HEK293 (cell line): ENCODE data around the gene PEX11G.
A peak's percentile ranks its signal among the peaks of the same experiment; 100 is the strongest.

Experiments
- CTCF ChIA-PET: fragments of 350-600 bp; formaldehyde crosslinking; extraction: SDS; loops from one replicate; lab custom pipeline; 2021; ENCODE audit warnings: antibody characterized with exemption; lab: Yijun Ruan, JAX
- POLR2A ChIA-PET: fragments of 300-600 bp; formaldehyde crosslinking; extraction: SDS; loops from one replicate; lab custom pipeline; 2020; ENCODE audit warnings: antibody characterized with exemption, inconsistent platforms; lab: Yijun Ruan, JAX
- H3K27ac ChIP-seq: fragments of 200-500 bp; sonication (Bioruptor generic); 2 replicates; pipeline ENCODE4 v1.5.1; 2014; ENCODE audit warnings: low read depth, low read length, control low read depth, inconsistent platforms; ENCODE audit errors: extremely low read depth
- H3K36me3 ChIP-seq, 2 experiments: fragments of 200-500 bp in 1 of 2; sonication (Bioruptor generic) in 1 of 2; 1 replicate in 1 of 2; 2 replicates in 1 of 2; pipeline ENCODE4 v1.5.1; 2014 to 2017; ENCODE audit warnings: inconsistent platforms in 2 of 2, low read length in 2 of 2; ENCODE audit not compliant: control insufficient read depth in 2 of 2, insufficient read depth in 1 of 2
- H3K4me1 ChIP-seq: fragments of 200-500 bp; sonication (Bioruptor generic); 2 replicates; pipeline ENCODE4 v1.5.1; 2014; ENCODE audit warnings: mild to moderate bottlenecking, low read length, inconsistent platforms; ENCODE audit not compliant: control insufficient read depth, insufficient read depth
- H3K4me3 ChIP-seq: 2 replicates; pipeline ENCODE4 v1.5.1; 2011; ENCODE audit warnings: low read depth, mild to moderate bottlenecking, control low read depth, low read length, moderate library complexity
- H3K9me3 ChIP-seq: fragments of 200-500 bp; sonication (Bioruptor generic); 2 replicates; pipeline ENCODE4 v1.5.1; 2014; ENCODE audit warnings: low read depth, low read length, inconsistent platforms; ENCODE audit not compliant: control insufficient read depth, insufficient read depth
- EGR2 ChIP-seq: fragments of 450-650 bp; formaldehyde crosslinking; IDR thresholded peaks from 2 replicates; pipeline ENCODE4 v1.5.1; 2016; ENCODE audit warnings: low read depth, missing biosample characterization, missing genetic modification characterization
- GLIS2 ChIP-seq: fragments of 450-650 bp; formaldehyde crosslinking; IDR thresholded peaks from 2 replicates; pipeline ENCODE4 v1.5.1; 2016; ENCODE audit warnings: missing biosample characterization, missing genetic modification characterization
- HOXC10 ChIP-seq: sonication (generic); formaldehyde crosslinking; IDR thresholded peaks from 2 replicates; pipeline ENCODE4 v1.8.1; 2023; ENCODE audit warnings: mild to moderate bottlenecking, missing genetic modification reagents
- SALL2 ChIP-seq: fragments of 450-650 bp; formaldehyde crosslinking; IDR thresholded peaks from 2 replicates; pipeline ENCODE4 v1.5.0; 2017; ENCODE audit warnings: missing biosample characterization, mild to moderate bottlenecking, missing genetic modification characterization, borderline replicate concordance
- SETDB1 ChIP-seq: IDR thresholded peaks from one replicate; pipeline ENCODE4 v1.6.1; 2017; ENCODE audit warnings: mild to moderate bottlenecking, low read length, moderate library complexity, mixed read lengths; ENCODE audit not compliant: insufficient read length
- WT1 ChIP-seq: fragments of 450-650 bp; formaldehyde crosslinking; IDR thresholded peaks from 2 replicates; pipeline ENCODE4 v1.5.1; 2016; ENCODE audit warnings: missing biosample characterization, missing genetic modification characterization
- ZFHX2 ChIP-seq: fragments of 450-650 bp; formaldehyde crosslinking; conservative IDR thresholded peaks from 2 replicates; pipeline ENCODE4 v1.5.1; 2016; ENCODE audit warnings: missing biosample characterization, missing genetic modification characterization
- ZNF114 ChIP-seq: fragments of 450-650 bp; formaldehyde crosslinking; IDR thresholded peaks from 2 replicates; pipeline ENCODE4 v1.5.0; 2017; ENCODE audit warnings: missing biosample characterization, missing genetic modification characterization
- ZNF140 ChIP-seq: fragments of 450-650 bp; formaldehyde crosslinking; IDR thresholded peaks from 2 replicates; pipeline ENCODE4 v1.5.1; 2016; ENCODE audit warnings: missing biosample characterization, missing genetic modification characterization
- ZNF174 ChIP-seq: fragments of 450-650 bp; formaldehyde crosslinking; IDR thresholded peaks from 2 replicates; pipeline ENCODE4 v1.5.0; 2017; ENCODE audit warnings: missing biosample characterization, mild to moderate bottlenecking, missing genetic modification characterization
- ZNF24 ChIP-seq: fragments of 450-650 bp; formaldehyde crosslinking; IDR thresholded peaks from 2 replicates; pipeline ENCODE4 v1.5.1; 2016; ENCODE audit warnings: missing biosample characterization, missing genetic modification characterization
- ZNF26 ChIP-seq: fragments of 450-650 bp; formaldehyde crosslinking; IDR thresholded peaks from 2 replicates; pipeline ENCODE4 v1.5.1; 2016; ENCODE audit warnings: missing biosample characterization, missing genetic modification characterization
- ZNF266 ChIP-seq: fragments of 450-650 bp; formaldehyde crosslinking; IDR thresholded peaks from 2 replicates; pipeline ENCODE4 v1.5.1; 2016; ENCODE audit warnings: missing biosample characterization, missing genetic modification characterization, low read depth
- ZNF324 ChIP-seq: fragments of 450-650 bp; formaldehyde crosslinking; IDR thresholded peaks from 2 replicates; pipeline ENCODE4 v1.5.1; 2016; ENCODE audit warnings: missing biosample characterization, missing genetic modification characterization
- ZNF335 ChIP-seq: fragments of 450-650 bp; formaldehyde crosslinking; conservative IDR thresholded peaks from 2 replicates; pipeline ENCODE4 v1.5.1; 2016; ENCODE audit warnings: missing biosample characterization, missing genetic modification characterization
- ZNF354C ChIP-seq: fragments of 450-650 bp; formaldehyde crosslinking; IDR thresholded peaks from 2 replicates; pipeline ENCODE4 v1.5.1; 2016; ENCODE audit warnings: missing biosample characterization, missing genetic modification characterization, low read depth, borderline replicate concordance
- ZNF366 ChIP-seq: fragments of 450-650 bp; formaldehyde crosslinking; conservative IDR thresholded peaks from 2 replicates; pipeline ENCODE4 v1.5.1; 2016; ENCODE audit warnings: missing biosample characterization, missing genetic modification characterization
- ZNF394 ChIP-seq: fragments of 450-650 bp; formaldehyde crosslinking; IDR thresholded peaks from 2 replicates; pipeline ENCODE4 v1.5.1; 2016; ENCODE audit warnings: missing biosample characterization, missing genetic modification characterization, mild to moderate bottlenecking, moderate library complexity, borderline replicate concordance
- ZNF449 ChIP-seq: fragments of 450-650 bp; formaldehyde crosslinking; IDR thresholded peaks from 2 replicates; pipeline ENCODE4 v1.5.1; 2017; ENCODE audit warnings: missing biosample characterization, mild to moderate bottlenecking, missing genetic modification characterization, moderate library complexity
- ZNF48 ChIP-seq: fragments of 450-650 bp; formaldehyde crosslinking; IDR thresholded peaks from 2 replicates; pipeline ENCODE4 v1.5.1; 2016; ENCODE audit warnings: missing biosample characterization, missing genetic modification characterization
- ZNF521 ChIP-seq: fragments of 450-650 bp; formaldehyde crosslinking; IDR thresholded peaks from 2 replicates; pipeline ENCODE4 v1.5.1; 2017; ENCODE audit warnings: missing biosample characterization, mild to moderate bottlenecking, missing genetic modification characterization
- ZNF571 ChIP-seq: fragments of 450-650 bp; formaldehyde crosslinking; IDR thresholded peaks from 2 replicates; pipeline ENCODE4 v1.5.0; 2017; ENCODE audit warnings: missing biosample characterization, missing genetic modification characterization
- ZNF610 ChIP-seq: fragments of 450-650 bp; formaldehyde crosslinking; IDR thresholded peaks from 2 replicates; pipeline ENCODE4 v1.5.1; 2016; ENCODE audit warnings: missing biosample characterization, missing genetic modification characterization, borderline replicate concordance
- ZNF621 ChIP-seq: fragments of 450-650 bp; formaldehyde crosslinking; IDR thresholded peaks from 2 replicates; pipeline ENCODE4 v1.5.1; 2017; ENCODE audit warnings: missing biosample characterization, missing genetic modification characterization
- ZNF623 ChIP-seq: fragments of 450-650 bp; formaldehyde crosslinking; IDR thresholded peaks from 2 replicates; pipeline ENCODE4 v1.5.1; 2016; ENCODE audit warnings: missing biosample characterization, missing genetic modification characterization
- ZNF626 ChIP-seq: fragments of 450-650 bp; sonication (Bioruptor Pico); formaldehyde crosslinking; IDR thresholded peaks from 2 replicates; pipeline ENCODE4 v1.5.1; 2018; ENCODE audit warnings: missing biosample characterization, missing genetic modification characterization, inconsistent platforms
- ZNF660 ChIP-seq: fragments of 450-650 bp; IDR thresholded peaks from 2 replicates; pipeline ENCODE4 v1.5.1; 2018; ENCODE audit warnings: missing biosample characterization, mild to moderate bottlenecking, missing genetic modification characterization
- ZNF664 ChIP-seq: fragments of 450-650 bp; formaldehyde crosslinking; IDR thresholded peaks from 2 replicates; pipeline ENCODE4 v1.5.1; 2016; ENCODE audit warnings: missing biosample characterization, missing genetic modification characterization
- ZNF677 ChIP-seq: fragments of 450-650 bp; IDR thresholded peaks from 2 replicates; pipeline ENCODE4 v1.5.0; 2018; ENCODE audit warnings: missing biosample characterization, mild to moderate bottlenecking, missing genetic modification characterization, moderate library complexity
- ZNF701 ChIP-seq: fragments of 450-650 bp; formaldehyde crosslinking; IDR thresholded peaks from 2 replicates; pipeline ENCODE4 v1.5.1; 2016; ENCODE audit warnings: missing biosample characterization, missing genetic modification characterization
- ZNF704 ChIP-seq: fragments of 450-650 bp; formaldehyde crosslinking; IDR thresholded peaks from 2 replicates; pipeline ENCODE4 v1.5.1; 2016; ENCODE audit warnings: missing biosample characterization, missing genetic modification characterization
- ZNF776 ChIP-seq: fragments of 450-650 bp; formaldehyde crosslinking; IDR thresholded peaks from 2 replicates; pipeline ENCODE4 v1.5.0; 2017; ENCODE audit warnings: missing biosample characterization, missing genetic modification characterization, borderline replicate concordance
- ZNF777 ChIP-seq: fragments of 450-650 bp; formaldehyde crosslinking; IDR thresholded peaks from 2 replicates; pipeline ENCODE4 v1.5.1; 2017; ENCODE audit warnings: missing biosample characterization, missing genetic modification characterization, borderline replicate concordance
- TF ChIP-seq, protein P1 (sequence below): fragments of 450-650 bp; formaldehyde crosslinking; IDR thresholded peaks from 2 replicates; pipeline ENCODE4 v1.5.1; 2016; ENCODE audit warnings: missing biosample characterization, missing genetic modification characterization, low read depth

The PEX11G gene

DNA sequence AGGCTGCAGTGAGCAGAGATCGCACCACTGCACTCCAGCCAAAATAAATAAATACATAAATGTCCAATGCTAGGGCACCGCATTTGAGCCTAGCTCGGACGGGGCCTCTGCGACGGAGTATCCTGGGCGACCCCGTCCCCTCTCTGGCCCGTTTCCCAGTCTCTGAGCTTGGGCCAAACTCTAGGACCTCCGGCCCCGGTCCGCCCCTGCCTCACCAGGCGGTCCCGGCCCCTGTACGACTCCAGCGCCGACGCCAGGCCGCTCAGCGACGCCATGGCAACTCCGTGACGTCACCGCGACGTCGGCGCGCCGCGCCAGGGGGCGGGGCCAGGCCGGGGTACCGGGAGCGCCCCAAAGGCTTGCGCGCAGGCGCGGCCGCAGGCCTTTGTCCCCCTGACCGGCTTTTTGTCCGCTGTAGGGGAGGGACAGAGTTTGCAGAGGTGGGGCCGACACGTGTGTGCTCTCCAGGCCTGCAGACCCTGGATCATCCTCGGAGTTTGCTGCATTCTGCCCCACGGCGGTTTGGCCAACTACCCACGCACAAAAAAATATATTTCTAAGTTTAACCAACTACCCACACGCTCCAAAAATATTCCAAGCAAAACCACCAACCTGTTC is at the start of gene PEX11G:
TSS of gene PEX11G (minus strand) at position 300 of the 618 bp plus-strand sequence. CDS start at position 275, 25 bp downstream.
- H3K36me3 ChIP-seq: no peaks in the 10 kb centered on the region
- peak within 1 kb of the TSS; percentile 50 for H3K4me3 ChIP-seq
- no peaks in the 10 kb centered on the region for H3K9me3 ChIP-seq
- CTCF ChIA-PET: interaction anchor here (0.5 to 0.6 kb wide), 2 partner anchors 344 to 880 kb away, joined by 3 to 6 read pairs; no protein-coding TSS in a partner anchor
- POLR2A ChIA-PET: interaction anchor here (1.3 to 1.5 kb wide), 2 partner anchors 12 to 30 kb away, joined by 4 read pairs; no protein-coding TSS in a partner anchor
- peak within 1 kb of the TSS; percentile 53; the same call in 1 of the 2 replicates for H3K27ac ChIP-seq
- H3K4me1 ChIP-seq: peaks cover 4% of the 10 kb centered on the region
- TF ChIP-seq, protein P1, sequence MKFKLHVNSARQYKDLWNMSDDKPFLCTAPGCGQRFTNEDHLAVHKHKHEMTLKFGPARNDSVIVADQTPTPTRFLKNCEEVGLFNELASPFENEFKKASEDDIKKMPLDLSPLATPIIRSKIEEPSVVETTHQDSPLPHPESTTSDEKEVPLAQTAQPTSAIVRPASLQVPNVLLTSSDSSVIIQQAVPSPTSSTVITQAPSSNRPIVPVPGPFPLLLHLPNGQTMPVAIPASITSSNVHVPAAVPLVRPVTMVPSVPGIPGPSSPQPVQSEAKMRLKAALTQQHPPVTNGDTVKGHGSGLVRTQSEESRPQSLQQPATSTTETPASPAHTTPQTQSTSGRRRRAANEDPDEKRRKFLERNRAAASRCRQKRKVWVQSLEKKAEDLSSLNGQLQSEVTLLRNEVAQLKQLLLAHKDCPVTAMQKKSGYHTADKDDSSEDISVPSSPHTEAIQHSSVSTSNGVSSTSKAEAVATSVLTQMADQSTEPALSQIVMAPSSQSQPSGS: peak; percentile 96
- TF ChIP-seq ZNF521 (no peak), GLIS2 (tag by site-specific recombination) (no peak), ZNF704 (tag by site-specific recombination) (no peak), ZNF777 (tag by site-specific recombination) (no peak), ZNF26 (tag by site-specific recombination) (no peak), ZNF174 (tag by site-specific recombination) (no peak), ZNF626 (tag by site-specific recombination) (no peak), ZNF140 (tag by site-specific recombination) (no peak), ZNF571 (tag by site-specific recombination) (no peak), ZNF610 (tag by site-specific recombination) (no peak), ZNF664 (tag by site-specific recombination) (no peak), ZNF354C (tag by site-specific recombination) (no peak), ZNF660 (peak; percentile 67; the same call in 1 of the 2 replicates), ZNF449 (no peak), ZNF48 (tag by site-specific recombination) (no peak), ZNF324 (tag by site-specific recombination) (no peak), ZNF114 (tag by site-specific recombination) (no peak), WT1 (no peak), ZNF366 (tag by site-specific recombination) (no peak), SETDB1 (no peak), ZNF776 (tag by site-specific recombination) (no peak), SALL2 (tag by site-specific recombination) (no peak), ZNF621 (tag by site-specific recombination) (no peak), ZNF701 (no peak), ZNF335 (tag by site-specific recombination) (peak; percentile 82), ZNF623 (tag by site-specific recombination) (0 out of 2 replicates have a peak, but pooled peaks have one; percentile 9), HOXC10 (CRISPR knock-in tag) (no peak), ZNF677 (tag by site-specific recombination) (no peak), EGR2 (tag by site-specific recombination) (peak; percentile 23; the same call in 1 of the 2 replicates), ZNF24 (tag by site-specific recombination) (no peak), ZNF266 (tag by site-specific recombination) (no peak), ZNF394 (tag by site-specific recombination) (peak; percentile 26; the same call in 1 of the 2 replicates), ZFHX2 (tag by site-specific recombination) (peak; percentile 23)
